Heart left ventricle (tissue), 13 donors: ENCODE data around the gene MYO10.

ENCODE experiments used
- CTCF ChIP-seq, 12 donors: fragments of 200-600 bp; sonication (generic) in 4 of 12; IDR thresholded peaks; one replicate each; pipeline versions ENCODE4 v1.5.0 to v1.8.0; 2018 to 2022; ENCODE audit warnings: antibody characterized with exemption in 12 of 12, mild to moderate bottlenecking in 5 of 12
- POLR2A ChIP-seq, 2 donors: fragments of 450-650 bp; IDR thresholded peaks; one replicate each; pipeline ENCODE4 v1.6.1; 2017; ENCODE audit warnings: antibody characterized with exemption in 2 of 2, mild to moderate bottlenecking in 2 of 2, moderate library complexity in 2 of 2
- donor health status: ischemic (EF 13 %, LVEDD 7.1; RV severe dilation, severe dysfunction).
- donor health status: DM: no; HTN: yes; CAD: no.
- donor health status: DM: no; HTN: no; CAD: no.
- donor health status: ischemic (EF 25% LVEDD 6.9; RV normal size, moderate dysfunction).
- donor health status: ischemic (EF 25% LVEDD 5.7; RV mildly dilated, moderate dysfunction).
- donor health status: ischemic (EF 35%, LVEDD 5.7; RV mildly dilated, moderate dysfunction).
- donor health status: nonischemic (EF 11% LVEDD 7.7; RV severe dilation, severe dysfunction).
- donor health status: DM: yes; HTN: yes; CAD: no.
- donor health status: PGD.
- donor health status: ischemic (EF 29% LVEDD 5.4; RV normal size, mild dysfunction).
- donor health status: nonischemic (EF 23%, LVEDD 6.1; RV moderate dilation, normal function).

- TF ChIP-seq POLR2A (IDR thresholded peaks at IDR 0.05) (no peak), CTCF (IDR thresholded peaks at IDR 0.05) (no peak)
These were observed 47.9 kb upstream of the MYO10 start for GRCh38 chr5:16983972-16984371.
